Activated naive CD4-positive, alpha-beta T cell (primary cell): ENCODE measurements around the gene C19orf85.

Source experiments
- DNase-seq, 4 experiments: peaks; one replicate each; lab custom pipeline; 2025; lab: John Stamatoyannopoulos, UW

Gene C19orf85

DNA sequence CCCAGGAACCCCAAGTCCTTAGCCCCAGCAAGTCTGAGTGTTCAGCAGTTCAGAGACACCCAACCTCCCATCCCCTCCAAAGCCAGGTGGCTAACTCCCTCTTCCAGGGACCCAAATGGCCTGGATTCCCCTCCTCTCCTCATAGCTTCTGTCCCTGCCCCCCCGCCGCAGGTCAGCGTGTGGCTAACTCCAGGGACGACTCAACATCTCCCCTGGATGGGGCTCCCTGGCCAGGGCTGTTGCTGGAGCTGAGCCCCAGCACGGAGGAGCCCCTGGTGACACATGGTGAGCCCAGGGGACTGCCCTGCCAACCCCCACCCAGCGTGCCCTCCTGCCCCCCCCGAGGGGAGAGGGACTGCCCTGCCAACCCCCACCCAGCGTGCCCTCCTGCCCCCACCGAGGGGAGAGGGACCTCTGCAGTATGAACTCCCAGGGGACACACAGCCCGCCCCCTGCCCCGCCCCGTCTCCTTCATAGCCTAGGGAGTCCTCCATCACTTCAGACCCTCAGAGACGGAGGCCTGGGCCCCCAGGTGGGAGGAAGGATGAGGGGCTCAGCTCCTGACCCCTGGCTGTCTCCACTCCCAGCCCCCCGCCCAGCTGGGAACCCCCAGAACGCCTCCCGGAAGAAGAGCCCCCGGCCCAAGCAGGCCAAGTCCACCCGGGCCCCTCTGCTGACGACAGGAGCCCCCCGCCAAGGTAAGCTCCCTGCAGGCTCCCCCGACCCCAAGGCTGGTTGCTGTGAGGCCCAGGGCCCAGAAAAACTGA, 25.3 kb upstream of the C19orf85 start:
- no peak for DNase-seq

GRCh38 chr19:55488986-55489710, 24.6 kb upstream of the C19orf85 start:
- DNase-seq: no peak

DNA sequence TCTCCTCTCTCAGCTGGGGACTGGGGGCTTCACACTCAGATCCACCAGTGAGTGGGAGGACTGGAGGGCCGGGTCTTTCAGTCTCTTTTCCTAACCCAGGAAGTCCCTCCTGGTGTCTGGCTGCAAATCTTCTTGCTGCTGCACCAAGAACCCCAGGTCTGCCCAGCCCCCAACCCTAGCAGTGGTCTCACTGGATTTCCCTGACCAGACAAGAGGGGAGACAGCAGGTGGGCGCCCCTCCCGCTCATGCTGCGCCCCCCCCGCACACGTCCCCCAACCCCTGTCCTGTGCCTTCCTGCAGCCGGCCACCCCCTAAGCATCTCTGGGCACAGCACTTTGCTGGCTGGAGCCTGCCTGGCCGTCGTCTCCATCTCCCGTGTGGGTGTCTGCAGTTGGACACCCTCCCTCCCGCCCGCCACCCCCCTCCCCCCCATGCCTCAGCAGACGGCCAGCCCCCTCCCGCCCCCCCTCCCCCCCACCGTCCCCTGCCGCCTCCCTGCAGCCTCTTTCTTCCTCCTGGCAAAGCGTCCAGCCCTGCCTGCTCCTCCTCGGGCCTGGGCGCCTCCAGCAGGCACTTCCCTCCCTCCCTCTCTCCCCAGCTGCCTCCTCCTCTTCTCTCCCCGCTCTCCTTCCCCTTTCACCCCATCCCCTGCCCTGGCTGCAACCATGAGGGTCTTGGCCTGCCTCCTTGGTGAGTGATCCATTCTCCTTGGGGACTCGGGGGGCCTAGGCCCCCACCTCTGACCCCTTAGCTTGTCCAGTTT, 23.6 kb upstream of the C19orf85 start, which contains the start of gene SSC5D:
Gene SSC5D, plus strand, starts transcription at position 513 of the 764 bp plus-strand sequence. Its CDS starts 154 bp downstream, at position 667.
- no peak for DNase-seq

- DNase-seq: no peak
These were observed 22.7 kb upstream of the C19orf85 start for GRCh38 chr19:55486971-55487923.

DNA sequence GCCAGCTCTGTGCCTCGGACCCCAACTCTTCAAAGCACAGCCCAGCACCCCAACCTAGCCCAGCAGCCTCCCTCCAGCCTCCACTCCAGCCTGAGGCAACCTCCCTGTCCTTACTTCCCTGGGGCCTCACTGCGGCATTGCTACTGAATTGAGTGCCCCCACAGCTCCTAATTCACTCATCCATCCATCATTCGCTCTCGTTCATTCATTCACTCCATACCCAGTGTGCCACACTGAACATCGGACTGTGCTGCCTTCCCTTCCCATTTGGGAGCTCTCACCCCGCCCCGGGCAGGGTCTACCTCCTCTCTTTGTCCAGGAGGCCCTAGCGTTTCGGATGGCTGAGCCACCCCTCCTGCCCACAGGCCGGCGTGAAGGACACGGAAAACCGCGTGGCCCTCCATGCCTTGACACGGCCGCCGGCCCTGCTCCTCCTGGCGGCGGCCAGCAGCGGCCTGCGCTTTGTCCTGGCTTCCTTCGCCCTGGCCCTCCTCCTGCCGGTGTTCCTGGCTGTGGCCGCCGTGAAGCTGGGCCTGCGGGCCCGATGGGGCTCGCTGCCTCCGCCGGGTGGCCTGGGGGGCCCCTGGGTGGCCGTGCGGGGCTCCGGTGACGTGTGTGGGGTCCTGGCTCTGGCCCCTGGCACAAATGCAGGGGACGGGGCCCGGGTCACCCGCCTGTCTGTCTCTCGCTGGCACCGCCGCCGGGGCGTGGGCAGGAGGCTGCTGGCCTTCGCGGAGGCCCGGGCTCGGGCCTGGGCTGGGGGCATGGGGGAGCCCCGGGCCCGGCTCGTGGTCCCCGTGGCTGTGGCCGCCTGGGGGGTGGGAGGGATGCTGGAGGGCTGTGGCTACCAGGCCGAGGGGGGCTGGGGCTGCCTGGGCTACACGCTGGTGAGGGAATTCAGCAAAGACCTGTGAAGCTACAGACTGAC, 21.8 kb upstream of the C19orf85 start:
- no peak for DNase-seq

DNA sequence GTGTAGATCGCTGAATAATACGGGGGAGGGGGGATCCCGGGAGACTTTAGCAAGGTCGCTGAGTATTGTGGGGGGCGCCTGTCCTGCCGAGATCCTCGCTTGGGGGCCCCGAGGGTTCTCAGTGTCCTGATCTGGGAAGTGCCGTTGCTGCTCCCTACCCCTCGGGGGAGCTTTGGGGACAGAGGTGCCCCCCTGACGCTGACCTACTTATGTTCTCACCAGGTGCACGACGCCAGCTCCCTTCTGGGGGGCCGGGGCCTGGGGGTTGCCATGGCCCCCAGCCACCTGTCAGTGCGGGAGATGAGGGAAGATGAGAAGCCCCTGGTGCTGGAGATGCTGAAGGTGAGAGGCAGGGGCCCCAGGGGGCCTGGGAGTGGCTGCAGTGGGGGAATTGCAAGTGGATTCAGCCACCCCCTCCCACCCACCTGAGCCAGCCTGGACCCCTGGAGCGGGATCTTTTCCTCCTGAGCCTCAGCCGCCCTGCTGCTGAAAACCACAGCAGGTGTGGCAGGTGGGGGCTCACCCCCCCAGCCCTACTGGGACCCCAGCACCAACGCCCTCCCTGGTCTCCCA, 21.0 kb upstream of the C19orf85 start:
- no peak for DNase-seq

DNA sequence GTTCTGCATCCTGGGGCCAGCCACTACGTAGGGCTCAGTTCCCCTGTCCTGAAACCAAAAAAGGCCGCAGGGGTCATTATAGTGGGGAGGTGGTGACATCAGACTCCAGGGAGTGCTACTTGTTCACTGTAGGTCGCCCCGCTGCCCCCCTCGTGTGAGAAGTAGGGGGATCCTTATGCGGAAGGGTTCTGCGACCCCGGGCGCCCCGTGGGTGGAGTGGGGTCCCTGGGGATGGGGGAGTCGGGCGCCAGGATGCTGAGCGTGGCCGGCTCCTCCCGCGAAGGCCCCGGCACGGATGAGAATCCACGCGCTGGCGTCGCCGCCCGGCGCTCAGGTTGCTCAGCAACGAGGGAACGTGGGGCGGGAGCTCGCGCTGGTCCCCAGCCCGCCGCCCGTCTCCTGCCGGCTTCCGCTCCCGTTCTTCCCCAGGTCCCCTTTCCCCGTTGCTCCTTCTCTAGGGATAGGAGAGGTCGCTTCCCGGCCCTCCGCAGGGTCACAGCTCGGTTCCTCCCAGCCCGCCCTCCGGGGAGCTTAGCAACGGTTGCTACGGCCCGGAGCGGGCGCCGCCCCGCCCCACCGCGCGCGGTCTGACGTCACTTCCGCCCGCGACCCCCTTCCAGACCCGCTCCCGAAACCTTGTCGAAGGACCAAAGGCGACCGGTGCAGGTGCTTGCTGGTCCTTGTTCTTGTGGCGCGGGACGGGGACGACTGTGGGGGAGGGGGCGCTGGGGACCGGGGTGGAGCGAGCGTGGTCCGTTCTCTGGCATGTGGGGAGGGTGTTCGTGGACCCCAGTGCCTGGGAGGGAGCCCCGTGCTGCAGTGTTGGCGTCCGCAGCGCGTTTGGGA, 20.3 kb upstream of the C19orf85 start, which contains the start of gene NAT14:
Gene NAT14, plus strand, starts transcription at position 596 of the 846 bp plus-strand sequence. CDS start 521 bp downstream, outside the sequence.
- DNase-seq: peak; percentile 29 to 62 (median 44)

GRCh38 chr19:55483706-55484592, 19.4 kb upstream of the C19orf85 start:
- DNase-seq: no peak

- DNase-seq: no peak
These were observed 18.6 kb upstream of the C19orf85 start for GRCh38 chr19:55482967-55483705.

GRCh38 chr19:55482156-55482961, 17.8 kb upstream of the C19orf85 start:
- DNase-seq: no peak

DNA sequence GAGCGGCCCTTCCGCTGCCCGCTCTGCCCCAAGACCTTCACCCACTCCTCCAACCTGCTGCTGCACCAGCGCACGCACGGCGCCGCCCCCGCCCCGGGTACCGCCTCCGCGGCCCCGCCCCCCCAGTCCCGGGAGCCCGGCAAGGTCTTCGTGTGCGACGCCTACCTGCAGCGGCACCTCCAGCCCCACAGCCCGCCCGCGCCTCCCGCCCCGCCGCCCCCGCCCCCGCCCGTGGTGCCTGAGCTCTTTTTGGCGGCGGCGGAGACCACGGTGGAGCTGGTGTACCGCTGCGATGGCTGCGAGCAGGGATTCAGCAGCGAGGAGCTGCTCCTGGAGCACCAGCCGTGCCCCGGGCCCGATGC, 17.2 kb upstream of the C19orf85 start:
- no peak for DNase-seq

DNA sequence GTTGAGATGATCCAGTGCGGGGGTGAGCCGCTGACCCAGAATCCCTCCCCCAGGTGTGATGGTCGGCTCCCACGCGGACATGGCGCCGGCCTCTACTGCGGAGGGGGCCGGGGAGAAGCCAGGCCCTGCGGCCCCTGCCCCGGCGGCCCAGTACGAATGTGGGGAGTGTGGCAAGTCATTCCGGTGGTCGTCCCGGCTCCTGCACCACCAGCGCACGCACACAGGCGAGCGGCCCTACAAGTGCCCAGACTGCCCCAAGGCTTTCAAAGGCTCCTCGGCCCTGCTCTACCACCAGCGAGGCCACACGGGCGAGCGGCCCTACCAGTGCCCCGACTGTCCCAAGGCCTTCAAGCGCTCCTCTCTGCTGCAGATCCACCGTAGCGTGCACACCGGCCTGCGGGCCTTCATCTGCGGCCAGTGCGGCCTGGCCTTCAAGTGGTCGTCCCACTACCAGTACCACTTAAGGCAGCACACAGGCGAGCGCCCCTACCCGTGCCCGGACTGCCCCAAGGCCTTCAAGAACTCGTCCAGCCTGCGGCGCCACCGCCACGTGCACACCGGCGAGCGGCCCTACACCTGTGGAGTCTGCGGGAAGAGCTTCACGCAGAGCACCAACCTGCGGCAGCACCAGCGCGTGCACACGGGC, 16.7 kb upstream of the C19orf85 start:
- DNase-seq: no peak

DNA sequence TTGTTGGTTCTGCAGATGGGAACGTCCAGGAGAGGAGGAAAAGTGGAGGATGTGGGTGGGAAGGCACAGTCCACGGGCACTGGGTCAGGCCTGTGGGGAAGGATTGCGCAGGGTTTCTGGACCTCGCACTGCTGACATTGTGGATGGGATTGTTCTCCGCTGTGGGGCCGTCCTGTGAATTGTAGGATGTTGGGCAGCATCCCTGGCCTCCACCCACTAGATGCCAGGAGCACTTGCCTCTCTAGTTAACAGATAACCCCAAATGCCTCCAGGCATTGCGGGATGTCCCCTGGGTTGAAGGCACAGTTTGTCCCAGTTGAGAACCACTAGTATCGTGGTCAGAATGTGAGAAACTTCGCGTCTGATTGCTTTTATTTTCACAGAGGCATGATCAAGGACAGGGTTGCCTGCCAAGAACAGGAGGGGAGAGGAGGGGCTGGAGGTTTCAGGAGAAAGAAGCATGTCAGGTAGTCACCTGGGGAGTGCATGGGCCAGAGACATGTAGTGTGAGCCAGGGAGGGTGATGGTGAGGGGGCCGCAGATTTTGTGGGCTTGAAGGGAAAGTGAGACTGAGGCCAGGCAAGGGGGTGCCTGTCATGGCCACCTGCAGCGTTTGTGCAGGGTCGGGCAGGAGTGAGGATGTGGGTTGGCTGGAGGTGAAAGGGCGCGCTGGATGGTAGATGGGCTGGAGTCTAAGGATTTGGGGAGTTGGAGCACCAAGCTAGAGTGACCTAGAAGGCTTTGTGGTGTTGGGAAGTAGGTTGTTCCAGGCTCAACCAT, 15.1 kb upstream of the C19orf85 start:
- DNase-seq: no peak

- no peak for DNase-seq
These were observed 14.5 kb upstream of the C19orf85 start for GRCh38 chr19:55479045-55479444.

DNA sequence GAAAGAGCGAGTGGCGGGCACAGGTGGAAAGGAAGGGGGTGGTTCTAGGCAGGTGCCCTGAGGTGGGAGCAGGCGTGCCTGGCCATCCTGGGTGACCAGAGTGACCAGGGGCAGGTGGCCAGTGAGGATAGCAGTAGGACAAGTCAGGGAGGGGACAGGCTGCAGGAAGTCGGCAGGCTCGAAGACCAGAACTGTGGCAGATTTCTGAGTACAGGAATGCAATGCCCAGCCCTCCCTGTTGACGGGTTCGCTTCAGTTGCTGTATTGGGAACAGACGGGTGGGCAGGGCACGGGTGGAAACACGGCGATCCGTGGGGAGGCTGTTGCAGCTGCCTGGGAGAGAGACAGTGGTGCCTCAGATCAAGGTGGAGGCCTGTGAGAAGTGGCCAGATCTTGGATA, 13.8 kb upstream of the C19orf85 start:
- no peak for DNase-seq
